ENCODE results near the gene PIEZO1. TPM values are rescaled to one million over a fixed set of nuclear protein-coding genes. Genes with fewer than 3 reads are reported as not detected.

PIEZO1 gene, protein sequence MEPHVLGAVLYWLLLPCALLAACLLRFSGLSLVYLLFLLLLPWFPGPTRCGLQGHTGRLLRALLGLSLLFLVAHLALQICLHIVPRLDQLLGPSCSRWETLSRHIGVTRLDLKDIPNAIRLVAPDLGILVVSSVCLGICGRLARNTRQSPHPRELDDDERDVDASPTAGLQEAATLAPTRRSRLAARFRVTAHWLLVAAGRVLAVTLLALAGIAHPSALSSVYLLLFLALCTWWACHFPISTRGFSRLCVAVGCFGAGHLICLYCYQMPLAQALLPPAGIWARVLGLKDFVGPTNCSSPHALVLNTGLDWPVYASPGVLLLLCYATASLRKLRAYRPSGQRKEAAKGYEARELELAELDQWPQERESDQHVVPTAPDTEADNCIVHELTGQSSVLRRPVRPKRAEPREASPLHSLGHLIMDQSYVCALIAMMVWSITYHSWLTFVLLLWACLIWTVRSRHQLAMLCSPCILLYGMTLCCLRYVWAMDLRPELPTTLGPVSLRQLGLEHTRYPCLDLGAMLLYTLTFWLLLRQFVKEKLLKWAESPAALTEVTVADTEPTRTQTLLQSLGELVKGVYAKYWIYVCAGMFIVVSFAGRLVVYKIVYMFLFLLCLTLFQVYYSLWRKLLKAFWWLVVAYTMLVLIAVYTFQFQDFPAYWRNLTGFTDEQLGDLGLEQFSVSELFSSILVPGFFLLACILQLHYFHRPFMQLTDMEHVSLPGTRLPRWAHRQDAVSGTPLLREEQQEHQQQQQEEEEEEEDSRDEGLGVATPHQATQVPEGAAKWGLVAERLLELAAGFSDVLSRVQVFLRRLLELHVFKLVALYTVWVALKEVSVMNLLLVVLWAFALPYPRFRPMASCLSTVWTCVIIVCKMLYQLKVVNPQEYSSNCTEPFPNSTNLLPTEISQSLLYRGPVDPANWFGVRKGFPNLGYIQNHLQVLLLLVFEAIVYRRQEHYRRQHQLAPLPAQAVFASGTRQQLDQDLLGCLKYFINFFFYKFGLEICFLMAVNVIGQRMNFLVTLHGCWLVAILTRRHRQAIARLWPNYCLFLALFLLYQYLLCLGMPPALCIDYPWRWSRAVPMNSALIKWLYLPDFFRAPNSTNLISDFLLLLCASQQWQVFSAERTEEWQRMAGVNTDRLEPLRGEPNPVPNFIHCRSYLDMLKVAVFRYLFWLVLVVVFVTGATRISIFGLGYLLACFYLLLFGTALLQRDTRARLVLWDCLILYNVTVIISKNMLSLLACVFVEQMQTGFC (N-terminal part only)
- total RNA-seq (135 and 313 TPM in 2 replicates), polyA plus RNA-seq (94.5 and 126 TPM in 2 replicates), polyA minus RNA-seq (ENCODE audit: low replicate concordance) (1,099 and 1,312 TPM in 2 replicates)
- polyA plus RNA-seq (2012): 184 and 260 TPM in 2 replicates

- TF ChIP-seq CTCF (conservative IDR thresholded peaks at IDR 0.05 in 1 of 2, IDR thresholded peaks at IDR 0.05 in 1 of 2; ENCODE audit: low read depth in 1 of 2, low read length in 2 of 2): peak; percentile 65 to 76
- no peak for TF ChIP-seq EZH2 (IDR thresholded peaks at IDR 0.05; ENCODE audit: low read length, missing control alignments)
- Histone ChIP-seq H2AFZ (ENCODE audit: low read length) (no peak within 1 kb of the TSS), H3K4me2 (ENCODE audit: extremely low read depth, insufficient read depth, low read length) (peak within 1 kb of the TSS; percentile 79), H3K79me2 (ENCODE audit: control insufficient read depth, insufficient read depth, low read length) (peaks cover 38% of the 10 kb centered on the region), H3K9me3 (ENCODE audit: control insufficient read depth, insufficient read depth, low read depth, low read length) (no peaks in the 10 kb centered on the region), H4K20me1 (ENCODE audit: control insufficient read depth, extremely low read depth, insufficient read depth, low read length) (peaks cover under 1% of the 10 kb centered on the region), H3K9ac (ENCODE audit: insufficient read depth, low read length) (peak within 1 kb of the TSS; percentile 86), H3K27ac (ENCODE audit: insufficient read depth, low read length) (peak within 1 kb of the TSS; percentile 83), H3K27me3 (ENCODE audit: control insufficient read depth, insufficient read depth, low read length) (no peaks in the 10 kb centered on the region), H3K4me3 (replicated peaks in 1 of 4; ENCODE audit: control extremely low read depth in 1 of 4, insufficient read depth in 1 of 4, low read depth in 3 of 4, low read length in 4 of 4) (peak within 1 kb of the TSS; percentile 65 to 97 (median 80)), H3K4me1 (ENCODE audit: control insufficient read depth, extremely low read depth, insufficient read depth, low read length) (peaks cover 27% of the 10 kb centered on the region), H3K36me3 (ENCODE audit: control insufficient read depth, insufficient read depth, low read length) (peaks cover 1% of the 10 kb centered on the region)
- DNase-seq (ENCODE audit: low read depth in 2 of 2): peak; percentile 47 to 64
These were observed at the start of gene PIEZO1 for GRCh38 chr16:88785106-88785924. TSS of gene PIEZO1 (minus strand) at chr16:88785220. CDS start at chr16:88784964, 256 bp downstream.

GRCh38 chr16:88834670-88835069 lies 49.6 kb upstream of the PIEZO1 start:
- Histone ChIP-seq H3K4me2 (ENCODE audit: extremely low read depth, insufficient read depth, low read length) (no peak overlapping the region), H3K9me3 (ENCODE audit: control insufficient read depth, insufficient read depth, low read depth, low read length) (no peaks in the 10 kb centered on the region), H2AFZ (ENCODE audit: low read length) (no peak overlapping the region), H3K4me1 (ENCODE audit: control insufficient read depth, extremely low read depth, insufficient read depth, low read length) (no peaks in the 10 kb centered on the region), H3K27ac (ENCODE audit: insufficient read depth, low read length) (no peak overlapping the region), H4K20me1 (ENCODE audit: control insufficient read depth, extremely low read depth, insufficient read depth, low read length) (no peaks in the 10 kb centered on the region), H3K36me3 (ENCODE audit: control insufficient read depth, insufficient read depth, low read length) (peaks cover 8% of the 10 kb centered on the region), H3K27me3 (ENCODE audit: control insufficient read depth, insufficient read depth, low read length) (no peaks in the 10 kb centered on the region), H3K4me3 (replicated peaks in 1 of 4; ENCODE audit: control extremely low read depth in 1 of 4, insufficient read depth in 1 of 4, low read depth in 3 of 4, low read length in 4 of 4) (no peak overlapping the region), H3K9ac (ENCODE audit: insufficient read depth, low read length) (no peak overlapping the region), H3K79me2 (ENCODE audit: control insufficient read depth, insufficient read depth, low read length) (no peaks in the 10 kb centered on the region)
- no peak for TF ChIP-seq CTCF (conservative IDR thresholded peaks at IDR 0.05 in 1 of 2, IDR thresholded peaks at IDR 0.05 in 1 of 2; ENCODE audit: low read depth in 1 of 2, low read length in 2 of 2)
- no peak for TF ChIP-seq EZH2 (IDR thresholded peaks at IDR 0.05; ENCODE audit: low read length, missing control alignments)
- no peak for DNase-seq (ENCODE audit: low read depth in 2 of 2)

Data from fibroblast of lung (primary cell).